Medulla oblongata (tissue), 1 donor: ENCODE results near the gene ZBTB2.
A peak's percentile ranks its signal among the peaks of the same experiment; 100 is the strongest.

Source experiments
- DNase-seq: peaks from one replicate; pipeline ENCODE4 v3.0.0-alpha.2; 2015; ENCODE audit errors: extremely low spot score

ZBTB2 gene

DNA sequence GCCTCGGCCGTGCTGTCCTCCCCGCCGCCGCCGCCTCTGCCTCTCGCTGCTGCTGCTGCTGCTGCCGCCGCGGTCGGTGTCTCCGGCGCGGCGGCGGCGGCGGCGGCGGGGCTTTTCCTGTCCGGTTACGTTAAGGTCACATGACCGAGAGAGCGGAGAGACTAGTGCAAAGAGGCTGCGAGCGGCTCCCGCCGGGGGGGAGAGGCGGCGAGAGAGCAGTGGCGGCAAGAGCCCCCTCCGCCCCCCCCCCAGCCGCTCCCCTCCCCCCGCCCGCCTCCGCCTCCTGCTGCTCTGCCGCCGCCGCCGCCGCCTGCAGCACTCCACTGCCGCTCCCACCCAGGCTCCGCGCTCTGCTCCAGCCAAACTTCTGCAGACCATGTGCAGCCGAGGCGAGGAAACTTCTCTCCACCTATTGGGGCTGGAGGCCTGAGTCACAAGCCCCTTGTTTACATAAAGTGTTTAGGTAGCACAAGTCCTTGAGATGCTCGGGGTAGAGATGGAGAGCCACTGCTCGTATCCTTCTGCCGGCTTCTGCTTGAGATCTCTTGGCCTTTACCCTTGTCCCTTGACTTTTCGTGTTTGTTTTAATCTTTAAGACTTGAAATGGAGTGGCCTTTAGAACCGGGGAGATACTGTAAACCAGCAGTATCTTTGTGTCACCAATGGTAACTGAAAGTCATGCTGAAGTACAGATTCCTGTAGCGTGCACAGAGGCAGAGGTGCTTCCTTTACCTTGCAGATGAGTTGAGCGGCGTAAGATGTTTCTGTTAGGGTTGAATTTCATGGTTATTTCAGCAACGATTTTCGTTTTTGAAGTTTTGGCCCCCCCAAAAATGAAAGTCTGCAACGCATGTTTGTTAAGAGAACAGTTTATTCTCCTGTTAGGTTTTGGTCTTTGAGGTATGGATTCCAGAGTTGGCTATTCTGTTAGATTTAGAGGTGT, at the start of gene ZBTB2:
TSS of gene ZBTB2 (minus strand) at position 89 of the 943 bp plus-strand sequence. CDS start 17,922 bp downstream, outside the sequence.
- DNase-seq, result peak; percentile 77

DNA sequence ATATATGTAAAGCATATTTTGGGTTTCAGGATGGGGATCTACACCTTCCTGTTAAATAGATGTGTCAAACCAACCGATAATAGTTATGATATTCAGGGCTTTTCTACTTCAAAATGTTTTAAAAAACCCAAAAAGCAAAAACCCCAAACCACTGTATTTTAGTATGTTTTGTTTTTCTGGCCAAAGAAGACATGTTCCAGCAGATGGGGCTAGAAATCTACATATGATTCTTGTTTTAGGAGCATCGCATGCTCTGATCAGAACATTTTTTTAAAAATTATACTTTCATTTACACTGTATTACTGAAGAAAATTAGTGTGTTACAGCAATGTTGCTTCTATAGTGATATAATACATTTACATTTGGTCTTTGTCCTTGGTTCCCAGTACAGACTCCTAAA, 49.6 kb upstream of the ZBTB2 start:
- DNase-seq, result peak; percentile 38

- DNase-seq, result no peak
Observed at GRCh38 chr6:151440498-151440897, 49.1 kb upstream of the ZBTB2 start.

- DNase-seq, result no peak
Observed at GRCh38 chr6:151437401-151437800, 46.0 kb upstream of the ZBTB2 start.

DNA sequence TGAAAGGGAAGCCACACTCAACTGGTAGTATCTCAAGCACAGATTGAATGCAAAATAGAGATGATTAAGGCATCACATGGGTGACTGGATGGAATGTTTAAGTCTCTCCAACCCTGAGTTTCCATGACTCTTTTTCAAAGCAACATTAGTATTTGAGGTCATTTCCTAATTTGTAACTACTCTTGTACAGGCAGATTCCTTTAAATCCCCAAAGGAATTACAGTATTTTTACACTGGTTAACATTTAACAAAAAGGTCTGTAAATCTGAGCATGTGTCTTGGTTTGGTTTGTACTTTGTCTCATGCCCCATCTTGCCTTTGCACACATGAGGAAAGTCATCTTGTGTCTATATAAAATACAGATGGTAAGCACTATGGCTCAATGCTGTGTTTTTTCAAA, 45.4 kb upstream of the ZBTB2 start:
- DNase-seq, result no peak

GRCh38 chr6:151436300-151436699, 44.9 kb upstream of the ZBTB2 start:
- DNase-seq, result no peak

DNA sequence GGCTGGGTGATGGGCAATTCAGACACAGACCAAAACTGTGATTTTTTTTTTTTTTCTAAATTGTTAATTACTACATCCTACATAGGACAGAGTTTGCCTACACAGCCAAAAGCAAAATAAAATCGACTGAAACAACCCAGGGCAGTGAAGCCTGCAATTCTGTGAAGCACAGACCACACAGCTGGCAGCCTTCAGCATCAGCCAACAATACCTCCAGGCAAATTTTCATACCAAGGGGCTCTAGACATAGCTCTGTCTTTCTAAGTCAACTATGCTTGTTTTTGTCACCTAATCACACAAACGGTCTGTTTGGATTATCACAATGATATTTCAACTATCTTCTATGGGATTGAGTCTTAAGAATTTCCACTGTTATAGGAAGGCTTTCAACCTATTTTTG, 43.0 kb upstream of the ZBTB2 start:
- DNase-seq, result no peak

DNA sequence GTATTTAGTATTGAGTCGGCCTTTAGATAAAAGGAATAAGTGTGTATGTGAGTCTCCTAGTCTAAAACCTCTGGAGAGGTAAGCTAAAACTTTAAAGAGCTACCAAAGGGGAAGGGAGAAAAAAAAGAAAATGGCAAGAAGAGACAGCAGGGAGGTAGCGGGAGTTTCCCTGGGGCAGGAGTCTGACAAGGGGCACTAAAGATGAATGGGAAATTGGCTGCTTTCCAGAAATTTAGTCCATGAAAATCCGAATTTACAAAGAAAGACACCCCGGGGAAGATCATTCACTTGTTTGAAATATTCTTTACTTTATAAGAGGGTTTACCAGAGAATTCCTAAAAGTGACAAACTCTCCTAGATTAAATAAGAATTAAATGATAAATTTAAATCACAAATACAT, 41.3 kb upstream of the ZBTB2 start:
- no peak for DNase-seq

- no peak for DNase-seq
Observed at GRCh38 chr6:151431337-151431736, 40.0 kb upstream of the ZBTB2 start.

GRCh38 chr6:151430886-151431285, 39.5 kb upstream of the ZBTB2 start:
- no peak for DNase-seq

- DNase-seq, result no peak
Observed at GRCh38 chr6:151428093-151428735, 36.9 kb upstream of the ZBTB2 start.

DNA sequence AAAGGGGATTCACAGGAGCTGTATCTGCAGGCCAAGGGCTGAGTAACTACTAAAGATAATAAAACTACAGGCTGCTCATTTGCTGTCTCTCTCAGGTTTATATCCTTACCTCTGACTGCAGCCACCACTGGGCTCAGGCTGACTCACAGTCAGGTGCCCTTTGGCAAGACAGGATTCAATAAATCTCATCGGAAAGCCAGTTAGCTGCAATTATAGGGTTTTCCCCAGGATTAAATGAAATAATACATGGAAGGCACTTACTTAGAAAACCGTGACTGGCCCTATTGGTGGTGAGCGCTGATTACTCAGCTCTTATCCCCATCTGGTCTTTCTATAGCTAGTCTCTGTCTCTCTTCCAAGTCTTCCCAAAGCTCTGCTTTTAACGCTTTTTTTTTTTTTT, 34.2 kb upstream of the ZBTB2 start:
- no peak for DNase-seq

GRCh38 chr6:151422981-151423380, 31.6 kb upstream of the ZBTB2 start:
- peak; percentile 61 for DNase-seq

GRCh38 chr6:151417477-151417876, 26.1 kb upstream of the ZBTB2 start:
- DNase-seq, result no peak

DNA sequence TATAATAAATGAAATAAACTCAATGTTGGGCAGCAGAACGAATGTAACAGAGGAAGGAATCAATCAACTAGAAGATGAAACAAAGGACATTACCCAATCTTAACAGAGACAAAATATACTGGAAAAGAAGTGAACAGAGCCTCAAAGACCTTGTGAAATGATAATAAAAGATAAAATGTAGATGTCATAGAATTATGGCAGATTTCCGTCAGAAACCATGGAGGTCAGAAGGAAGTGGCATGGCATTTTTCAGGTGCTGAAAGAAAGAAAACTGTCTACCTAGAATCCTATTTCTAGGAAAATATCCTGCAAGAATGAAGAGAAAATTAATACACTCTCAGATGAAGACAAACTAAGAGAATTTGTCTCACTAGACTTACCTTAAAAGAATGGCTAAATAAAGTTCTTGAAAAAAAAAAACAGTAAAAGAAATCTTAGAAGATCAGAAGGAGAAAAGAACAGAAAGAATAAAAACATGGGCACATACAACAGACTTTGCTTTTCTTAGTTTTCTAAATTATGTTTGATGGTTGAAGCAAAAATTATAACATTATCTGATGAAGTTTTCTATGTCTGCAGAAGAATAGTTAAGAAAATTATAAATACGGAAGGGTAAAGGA, 23.4 kb upstream of the ZBTB2 start:
- no peak for DNase-seq

DNA sequence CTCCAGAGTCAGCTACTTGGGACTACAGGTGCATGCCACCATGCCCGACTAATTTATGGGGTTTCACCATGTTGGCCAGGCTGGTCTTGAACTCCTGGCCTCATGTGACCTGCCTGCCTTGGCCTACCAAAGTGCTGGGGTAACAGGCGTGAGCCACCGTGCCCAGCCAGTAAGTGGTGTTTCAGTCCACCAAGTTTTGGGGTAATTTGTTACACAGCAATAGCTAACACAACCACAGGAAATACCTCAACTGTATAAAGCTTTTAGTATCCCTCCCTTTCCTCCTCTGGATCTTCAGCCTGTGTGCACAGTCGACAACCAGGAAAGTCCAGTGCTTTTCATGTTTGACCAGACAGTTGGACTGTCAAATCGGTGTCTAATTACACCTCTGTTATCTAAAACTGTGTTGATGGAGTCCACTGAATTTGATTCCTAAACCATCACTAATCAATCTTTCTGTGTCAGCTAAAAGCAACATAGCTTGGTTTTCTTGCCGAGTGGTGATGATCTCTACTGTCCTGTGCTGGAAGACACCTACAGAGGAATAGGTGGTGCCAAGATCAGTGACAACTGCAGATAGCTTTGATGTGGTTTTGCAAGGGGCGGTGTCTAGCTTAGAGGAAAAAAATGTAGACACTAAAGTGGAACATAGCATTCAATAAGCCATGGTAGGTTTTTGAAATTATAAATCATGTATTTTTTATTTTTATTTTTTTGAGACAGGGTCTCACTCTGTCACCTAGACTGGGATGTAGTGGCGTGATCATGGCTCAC, 22.2 kb upstream of the ZBTB2 start:
- DNase-seq, result no peak

DNA sequence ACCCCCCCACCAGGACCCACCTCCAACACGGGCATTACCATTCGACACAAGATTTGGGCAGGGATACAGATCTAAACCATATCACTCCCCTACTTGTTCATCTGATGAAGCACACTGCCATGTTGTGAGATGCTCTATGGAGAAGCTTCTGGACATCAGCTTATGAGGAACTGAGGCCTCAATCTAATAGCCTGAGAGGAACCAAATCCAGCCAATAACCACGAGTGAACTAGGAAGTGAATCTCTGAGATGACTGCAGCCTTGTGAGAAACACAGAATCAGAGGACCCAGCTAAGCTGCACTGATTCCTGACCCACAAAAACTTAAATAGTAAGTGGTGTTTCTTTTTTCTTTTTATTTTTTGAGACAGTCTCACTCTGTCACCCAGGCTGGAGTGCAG, 21.6 kb upstream of the ZBTB2 start:
- DNase-seq, result peak; percentile 52

DNA sequence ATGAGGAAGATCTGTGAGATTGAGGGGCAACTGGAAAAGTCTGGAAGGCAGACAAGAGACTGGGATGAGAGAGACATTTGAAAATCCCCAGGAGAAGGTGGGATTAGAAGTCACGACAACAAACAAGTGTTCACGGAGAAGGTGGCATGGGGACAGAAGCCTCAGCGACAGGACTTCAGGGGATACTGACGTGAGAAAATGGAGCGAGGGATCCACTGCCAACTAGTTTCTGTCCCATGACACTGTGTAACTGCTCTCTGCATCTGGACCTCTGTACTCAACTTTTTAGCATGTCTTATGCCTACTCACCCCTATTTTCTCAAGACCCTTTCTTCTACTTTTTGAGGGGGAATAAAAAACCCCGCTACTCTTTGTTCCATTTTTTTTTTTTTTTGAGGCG, 18.3 kb upstream of the ZBTB2 start:
- DNase-seq, result no peak

GRCh38 chr6:151409260-151409659, 17.9 kb upstream of the ZBTB2 start:
- DNase-seq, result no peak

DNA sequence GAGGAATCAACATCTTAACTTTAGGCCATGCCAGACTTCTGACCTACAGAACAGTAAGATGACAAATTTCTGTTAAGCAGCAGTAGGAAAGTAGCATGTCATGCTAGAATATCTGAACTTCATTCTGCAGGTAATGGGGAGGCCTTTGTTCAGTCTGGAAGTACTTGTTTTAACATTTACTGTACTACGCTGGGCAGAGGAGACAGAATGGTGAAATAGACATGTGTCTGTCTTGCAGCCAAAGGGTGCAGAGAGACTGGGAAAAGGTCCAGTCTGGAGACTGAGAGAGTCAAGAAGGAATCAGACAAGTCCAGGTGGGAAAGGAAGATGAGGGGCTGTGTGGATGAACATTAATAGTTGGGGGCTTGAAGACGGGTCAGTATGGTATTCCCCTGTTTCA, 17.5 kb upstream of the ZBTB2 start:
- no peak for DNase-seq

DNA sequence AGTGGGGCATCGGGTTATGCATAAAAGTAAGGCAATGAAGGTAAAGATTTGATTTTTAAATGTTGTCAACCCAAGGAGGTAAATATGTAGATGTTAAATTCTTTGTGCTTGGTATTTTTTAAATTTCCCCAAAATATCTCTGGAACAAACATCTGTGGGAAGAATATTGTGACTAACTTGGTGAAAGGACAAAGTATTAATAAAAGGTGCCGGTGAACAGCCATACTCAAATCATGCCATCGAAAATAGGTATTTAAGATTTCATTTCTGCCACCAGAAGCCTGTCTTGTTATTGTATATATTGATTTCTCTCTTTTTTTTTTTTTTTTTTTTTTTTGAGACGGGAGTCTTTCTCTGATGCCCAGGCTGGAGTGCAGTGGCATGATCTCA, 12.6 kb upstream of the ZBTB2 start:
- DNase-seq, result no peak

- DNase-seq, result no peak
Observed at GRCh38 chr6:151402228-151402627, 10.9 kb upstream of the ZBTB2 start.
